Upper lobe of left lung (tissue), 6 donors: ENCODE data around the gene TNC. TPM values are rescaled to one million over a fixed set of nuclear protein-coding genes. Genes with fewer than 3 reads are reported as not detected.

Experiments used
- ATAC-seq, 2 donors: fragments of 200-7000 bp; cut with Tn5 transposase; one replicate each; pipeline ENCODE4 v1.9.1; 2022; ENCODE audit warnings: mild to moderate bottlenecking in 2 of 2, moderate library complexity in 2 of 2; ENCODE audit not compliant: low FRiP score in 2 of 2
- DNase-seq, 2 donors: peaks; one replicate each; pipeline ENCODE4 v3.0.0-alpha.2; 2019 to 2020
- H3K27ac ChIP-seq, 4 donors: fragments of 200-600 bp; sonication (generic); one replicate each; pipeline ENCODE4 v1.5.1; 2016 to 2019
- H3K27me3 ChIP-seq, 4 donors: fragments of 200-600 bp; sonication (generic); one replicate each; pipeline ENCODE4 v1.5.1; 2017 to 2019
- H3K36me3 ChIP-seq, 4 donors: fragments of 200-600 bp; sonication (generic); one replicate each; pipeline ENCODE4 v1.5.1; 2016 to 2019
- H3K4me1 ChIP-seq, 4 donors: fragments of 200-600 bp; sonication (generic); one replicate each; pipeline ENCODE4 v1.5.1; 2018 to 2019
- H3K4me3 ChIP-seq, 4 donors: fragments of 200-600 bp; sonication (generic); one replicate each; pipeline ENCODE4 v1.5.1; 2017 to 2019; ENCODE audit warnings: mild to moderate bottlenecking in 2 of 4, moderate library complexity in 1 of 4
- H3K9me3 ChIP-seq, 4 donors: fragments of 200-600 bp; sonication (generic); one replicate each; pipeline ENCODE4 v1.5.1; 2018 to 2019
- CTCF ChIP-seq, 6 experiments: fragments of 450-650 bp in 4 of 6; fragments of 200-600 bp in 2 of 6; sonication (generic) in 2 of 6; IDR thresholded peaks; one replicate each; pipeline ENCODE4 v1.5.1; 2016 to 2019; ENCODE audit warnings: antibody characterized with exemption in 6 of 6
- EP300 ChIP-seq, 4 donors: sonication (generic); formaldehyde crosslinking; IDR thresholded peaks; one replicate each; pipeline ENCODE4 v1.5.1; 2017; ENCODE audit warnings: antibody characterized with exemption in 4 of 4, control low read depth in 2 of 4
- POLR2A ChIP-seq, 4 donors: fragments of 450-650 bp; IDR thresholded peaks; one replicate each; pipeline ENCODE4 v1.5.1; 2016 to 2017; ENCODE audit warnings: antibody characterized with exemption in 4 of 4, mild to moderate bottlenecking in 2 of 4
- POLR2AphosphoS5 ChIP-seq, 2 donors: sonication (generic); formaldehyde crosslinking; IDR thresholded peaks; one replicate each; pipeline ENCODE4 v1.5.1; 2017; ENCODE audit warnings: antibody characterized with exemption in 2 of 2
- WGBS, 2 donors: methylation state at CpG; one replicate each; pipeline ENCODE4 v1.1.5; 2017 to 2018; 5-methylcytosine and 5-hydroxymethylcytosine counted together
- total RNA-seq, 6 donors: library from RNA; depleted of rRNA in 4 of 6; stranded (reverse); fragments of >200 nt in 4 of 6; gene quantifications; one replicate each; pipeline versions ENCODE4 v1.1.0 to v1.2.1, GENCODE V29; 2016 to 2021
- donor health status: DM: no; HTN: no; CAD: no; lungs with moderate emphysema.
- donor health status: DM: no; HTN: yes; CAD: no; lungs with severe emphysema.

Gene TNC
- total RNA-seq, 6 donors from 2014 or later: 7.3 to 53.5 (median 23.8) TPM

GRCh38 chr9:115058684-115059315 lies 59.2 kb downstream of the TNC start:
- DNase-seq: no peak
- Histone ChIP-seq H3K4me3 (no peak overlapping the region), H3K27ac (no peak overlapping the region), H3K36me3 (no peaks in the 10 kb centered on the region), H3K9me3 (no peaks in the 10 kb centered on the region), H3K4me1 (no peaks in the 10 kb centered on the region), H3K27me3 (no peaks in the 10 kb centered on the region)
- 83 to 86% methylated on average over 6 of the region's 6 CpGs for WGBS, 2 donors
- TF ChIP-seq EP300 (IDR thresholded peaks at IDR 0.05) (no peak), CTCF (IDR thresholded peaks at IDR 0.05) (no peak), POLR2AphosphoS5 (IDR thresholded peaks at IDR 0.05) (no peak), POLR2A (IDR thresholded peaks at IDR 0.05) (no peak)
- peak in 1 of 2 donors; percentile 46 for ATAC-seq

GRCh38 chr9:115058175-115058574 lies 59.8 kb downstream of the TNC start:
- Histone ChIP-seq H3K27ac (no peak overlapping the region), H3K9me3 (no peaks in the 10 kb centered on the region), H3K4me1 (no peaks in the 10 kb centered on the region), H3K27me3 (no peaks in the 10 kb centered on the region), H3K36me3 (no peaks in the 10 kb centered on the region), H3K4me3 (no peak overlapping the region)
- 80 to 81% methylated on average over 2 of the region's 2 CpGs for WGBS, 2 donors
- no peak for ATAC-seq
- no peak for TF ChIP-seq POLR2A (IDR thresholded peaks at IDR 0.05)
- TF ChIP-seq EP300 (IDR thresholded peaks at IDR 0.05): no peak
- no peak for TF ChIP-seq POLR2AphosphoS5 (IDR thresholded peaks at IDR 0.05)
- no peak for TF ChIP-seq CTCF (IDR thresholded peaks at IDR 0.05)
- no peak for DNase-seq

- ATAC-seq (no peak), DNase-seq (no peak)
- no peaks in the 10 kb centered on the region for H3K9me3 ChIP-seq
- H3K27me3 ChIP-seq: no peaks in the 10 kb centered on the region
- no peaks in the 10 kb centered on the region for H3K4me1 ChIP-seq
- no peak for TF ChIP-seq POLR2A (IDR thresholded peaks at IDR 0.05)
- no peak for TF ChIP-seq POLR2AphosphoS5 (IDR thresholded peaks at IDR 0.05)
- no peak for TF ChIP-seq EP300 (IDR thresholded peaks at IDR 0.05)
- TF ChIP-seq CTCF (IDR thresholded peaks at IDR 0.05): no peak
- no peak overlapping the region for H3K4me3 ChIP-seq
- H3K36me3 ChIP-seq: no peaks in the 10 kb centered on the region
- H3K27ac ChIP-seq: no peak overlapping the region
These were observed 60.4 kb downstream of the TNC start for GRCh38 chr9:115057559-115057958.

- H3K4me3 ChIP-seq: no peak overlapping the region
- 80 to 81% methylated on average over 5 of the region's 5 CpGs for WGBS, 2 donors
- no peaks in the 10 kb centered on the region for H3K9me3 ChIP-seq
- ATAC-seq (no peak), DNase-seq (no peak)
- no peak for TF ChIP-seq POLR2A (IDR thresholded peaks at IDR 0.05)
- TF ChIP-seq CTCF (IDR thresholded peaks at IDR 0.05): no peak
- no peak for TF ChIP-seq EP300 (IDR thresholded peaks at IDR 0.05)
- no peak for TF ChIP-seq POLR2AphosphoS5 (IDR thresholded peaks at IDR 0.05)
- no peaks in the 10 kb centered on the region for H3K27me3 ChIP-seq
- no peaks in the 10 kb centered on the region for H3K36me3 ChIP-seq
- no peak overlapping the region for H3K27ac ChIP-seq
- no peaks in the 10 kb centered on the region for H3K4me1 ChIP-seq
These were observed 67.9 kb downstream of the TNC start for GRCh38 chr9:115050002-115050490.

GRCh38 chr9:115046824-115047223 lies 71.1 kb downstream of the TNC start:
- WGBS, 2 donors: 52 to 67% methylated on average over 1 of the region's 1 CpG
- Histone ChIP-seq H3K4me3 (no peak overlapping the region), H3K36me3 (no peaks in the 10 kb centered on the region), H3K4me1 (no peaks in the 10 kb centered on the region), H3K9me3 (no peaks in the 10 kb centered on the region), H3K27me3 (no peaks in the 10 kb centered on the region), H3K27ac (no peak overlapping the region)
- ATAC-seq: no peak
- TF ChIP-seq POLR2A (IDR thresholded peaks at IDR 0.05): no peak
- no peak for TF ChIP-seq EP300 (IDR thresholded peaks at IDR 0.05)
- TF ChIP-seq POLR2AphosphoS5 (IDR thresholded peaks at IDR 0.05): no peak
- TF ChIP-seq CTCF (IDR thresholded peaks at IDR 0.05): no peak
- DNase-seq: no peak
